ENCODE measurements around the gene ALDH3B2.

DNA sequence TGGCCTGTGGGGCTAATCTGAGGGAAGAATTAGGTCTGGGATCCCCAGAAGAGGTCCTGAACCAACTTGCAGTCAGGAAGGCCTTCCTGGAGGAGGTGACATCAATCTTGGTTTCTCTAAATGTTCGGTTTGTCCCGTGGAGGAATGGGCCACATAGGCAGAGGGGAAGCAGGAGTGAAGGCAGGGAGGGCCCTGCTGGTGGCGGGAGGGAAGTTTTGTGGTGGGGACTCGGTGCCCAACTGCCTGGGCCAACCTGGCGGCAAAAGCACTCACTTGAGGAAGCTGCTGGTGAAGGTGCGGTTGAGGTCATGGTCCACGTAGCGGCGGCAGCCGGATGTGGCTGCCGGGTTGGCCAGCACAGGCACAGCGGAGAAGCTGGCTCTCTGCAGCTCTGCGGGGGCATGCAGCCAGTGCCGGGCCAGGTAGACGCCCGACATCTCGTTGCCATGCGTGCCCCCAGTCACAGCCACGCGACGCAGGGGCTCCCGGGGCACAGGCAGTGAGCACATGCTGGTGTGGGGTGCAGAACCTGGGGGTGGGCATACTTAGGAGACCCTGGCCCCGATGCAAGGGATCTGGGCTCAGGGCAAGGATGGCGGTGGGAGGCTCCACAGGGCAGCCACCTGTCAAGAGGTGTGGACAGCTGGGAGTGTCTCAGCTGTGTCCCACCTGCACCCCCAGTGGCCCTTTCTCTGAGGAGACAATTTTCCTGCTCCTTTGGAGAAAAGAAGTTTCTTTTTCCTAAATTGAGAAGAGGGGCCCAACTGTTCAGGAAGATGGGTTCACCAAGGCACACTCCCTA is 27.7 kb downstream of the ALDH3B2 start:
- TF ChIP-seq CTCF (IDR thresholded peaks at IDR 0.05): no peak
- TF ChIP-seq, protein P1, sequence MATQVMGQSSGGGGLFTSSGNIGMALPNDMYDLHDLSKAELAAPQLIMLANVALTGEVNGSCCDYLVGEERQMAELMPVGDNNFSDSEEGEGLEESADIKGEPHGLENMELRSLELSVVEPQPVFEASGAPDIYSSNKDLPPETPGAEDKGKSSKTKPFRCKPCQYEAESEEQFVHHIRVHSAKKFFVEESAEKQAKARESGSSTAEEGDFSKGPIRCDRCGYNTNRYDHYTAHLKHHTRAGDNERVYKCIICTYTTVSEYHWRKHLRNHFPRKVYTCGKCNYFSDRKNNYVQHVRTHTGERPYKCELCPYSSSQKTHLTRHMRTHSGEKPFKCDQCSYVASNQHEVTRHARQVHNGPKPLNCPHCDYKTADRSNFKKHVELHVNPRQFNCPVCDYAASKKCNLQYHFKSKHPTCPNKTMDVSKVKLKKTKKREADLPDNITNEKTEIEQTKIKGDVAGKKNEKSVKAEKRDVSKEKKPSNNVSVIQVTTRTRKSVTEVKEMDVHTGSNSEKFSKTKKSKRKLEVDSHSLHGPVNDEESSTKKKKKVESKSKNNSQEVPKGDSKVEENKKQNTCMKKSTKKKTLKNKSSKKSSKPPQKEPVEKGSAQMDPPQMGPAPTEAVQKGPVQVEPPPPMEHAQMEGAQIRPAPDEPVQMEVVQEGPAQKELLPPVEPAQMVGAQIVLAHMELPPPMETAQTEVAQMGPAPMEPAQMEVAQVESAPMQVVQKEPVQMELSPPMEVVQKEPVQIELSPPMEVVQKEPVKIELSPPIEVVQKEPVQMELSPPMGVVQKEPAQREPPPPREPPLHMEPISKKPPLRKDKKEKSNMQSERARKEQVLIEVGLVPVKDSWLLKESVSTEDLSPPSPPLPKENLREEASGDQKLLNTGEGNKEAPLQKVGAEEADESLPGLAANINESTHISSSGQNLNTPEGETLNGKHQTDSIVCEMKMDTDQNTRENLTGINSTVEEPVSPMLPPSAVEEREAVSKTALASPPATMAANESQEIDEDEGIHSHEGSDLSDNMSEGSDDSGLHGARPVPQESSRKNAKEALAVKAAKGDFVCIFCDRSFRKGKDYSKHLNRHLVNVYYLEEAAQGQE (IDR thresholded peaks at IDR 0.05; ENCODE audit: insufficient read depth in 1 of 2, low read depth in 2 of 2, low read length in 1 of 2): no peak

Data from Panc1 (cell line).